ENCODE results near the gene GBGT1. TPM values are rescaled to one million over a fixed set of nuclear protein-coding genes. Genes with fewer than 3 reads are reported as not detected.

Gene GBGT1
- total and polyA plus RNA-seq, 9 of the 15 experiments (the other 6 are each of a cell fraction or from before 2014, with no cell fraction given), result 0.55 to 25.8 (median 13.7) TPM

DNA sequence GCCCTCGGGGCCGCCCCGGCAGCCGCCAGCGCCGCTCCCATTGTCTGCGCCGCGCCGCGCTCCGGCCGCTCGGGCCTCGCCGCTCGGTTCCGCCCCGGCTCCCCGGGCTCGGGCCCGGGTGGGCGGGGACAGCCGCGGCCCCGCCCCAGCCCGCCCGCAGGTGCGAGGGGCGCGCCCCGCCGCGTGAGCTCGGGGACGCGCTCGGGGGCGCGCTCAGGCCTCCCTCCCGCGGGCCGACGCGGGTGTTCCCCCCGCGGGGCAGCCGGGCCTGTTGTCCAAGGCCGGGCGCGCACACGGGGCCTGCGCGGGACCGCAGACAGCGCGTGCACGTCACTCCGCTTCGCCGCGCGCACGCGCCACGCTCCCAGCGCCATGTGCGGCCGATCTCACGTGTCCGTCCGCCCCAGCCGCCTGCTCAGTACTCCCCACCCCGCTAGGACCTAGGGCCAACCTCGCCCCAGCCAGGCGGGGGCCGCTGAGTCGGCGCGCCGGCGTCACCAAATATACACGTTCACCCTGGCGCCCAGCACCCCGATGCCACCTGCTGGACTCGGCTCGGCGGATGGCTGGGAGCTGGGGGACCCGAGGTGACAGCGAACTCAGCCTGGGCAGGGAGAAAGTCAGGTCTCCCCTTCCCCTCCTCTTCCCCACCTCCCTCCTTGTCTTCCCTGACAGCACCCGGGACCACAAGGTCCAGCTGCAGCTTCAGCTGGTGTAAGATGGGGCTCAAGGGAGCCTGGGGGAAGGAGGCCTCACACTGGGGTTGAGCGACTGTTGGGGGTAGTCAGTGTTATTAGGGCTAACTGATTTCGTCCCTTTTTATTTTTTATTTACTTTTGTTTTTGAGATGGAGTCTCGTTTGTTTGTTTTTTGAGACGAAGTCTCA lies 14.3 kb downstream of the GBGT1 start (continued):
- TF ChIP-seq, protein P1, sequence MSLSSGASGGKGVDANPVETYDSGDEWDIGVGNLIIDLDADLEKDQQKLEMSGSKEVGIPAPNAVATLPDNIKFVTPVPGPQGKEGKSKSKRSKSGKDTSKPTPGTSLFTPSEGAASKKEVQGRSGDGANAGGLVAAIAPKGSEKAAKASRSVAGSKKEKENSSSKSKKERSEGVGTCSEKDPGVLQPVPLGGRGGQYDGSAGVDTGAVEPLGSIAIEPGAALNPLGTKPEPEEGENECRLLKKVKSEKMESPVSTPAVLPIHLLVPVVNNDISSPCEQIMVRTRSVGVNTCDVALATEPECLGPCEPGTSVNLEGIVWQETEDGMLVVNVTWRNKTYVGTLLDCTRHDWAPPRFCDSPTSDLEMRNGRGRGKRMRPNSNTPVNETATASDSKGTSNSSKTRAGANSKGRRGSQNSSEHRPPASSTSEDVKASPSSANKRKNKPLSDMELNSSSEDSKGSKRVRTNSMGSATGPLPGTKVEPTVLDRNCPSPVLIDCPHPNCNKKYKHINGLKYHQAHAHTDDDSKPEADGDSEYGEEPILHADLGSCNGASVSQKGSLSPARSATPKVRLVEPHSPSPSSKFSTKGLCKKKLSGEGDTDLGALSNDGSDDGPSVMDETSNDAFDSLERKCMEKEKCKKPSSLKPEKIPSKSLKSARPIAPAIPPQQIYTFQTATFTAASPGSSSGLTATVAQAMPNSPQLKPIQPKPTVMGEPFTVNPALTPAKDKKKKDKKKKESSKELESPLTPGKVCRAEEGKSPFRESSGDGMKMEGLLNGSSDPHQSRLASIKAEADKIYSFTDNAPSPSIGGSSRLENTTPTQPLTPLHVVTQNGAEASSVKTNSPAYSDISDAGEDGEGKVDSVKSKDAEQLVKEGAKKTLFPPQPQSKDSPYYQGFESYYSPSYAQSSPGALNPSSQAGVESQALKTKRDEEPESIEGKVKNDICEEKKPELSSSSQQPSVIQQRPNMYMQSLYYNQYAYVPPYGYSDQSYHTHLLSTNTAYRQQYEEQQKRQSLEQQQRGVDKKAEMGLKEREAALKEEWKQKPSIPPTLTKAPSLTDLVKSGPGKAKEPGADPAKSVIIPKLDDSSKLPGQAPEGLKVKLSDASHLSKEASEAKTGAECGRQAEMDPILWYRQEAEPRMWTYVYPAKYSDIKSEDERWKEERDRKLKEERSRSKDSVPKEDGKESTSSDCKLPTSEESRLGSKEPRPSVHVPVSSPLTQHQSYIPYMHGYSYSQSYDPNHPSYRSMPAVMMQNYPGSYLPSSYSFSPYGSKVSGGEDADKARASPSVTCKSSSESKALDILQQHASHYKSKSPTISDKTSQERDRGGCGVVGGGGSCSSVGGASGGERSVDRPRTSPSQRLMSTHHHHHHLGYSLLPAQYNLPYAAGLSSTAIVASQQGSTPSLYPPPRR (CRISPR knock-in tag; IDR thresholded peaks at IDR 0.05; ENCODE audit: borderline replicate concordance), result peak; percentile 61; the same call in 1 of the 2 replicates
- TF ChIP-seq, protein P2, sequence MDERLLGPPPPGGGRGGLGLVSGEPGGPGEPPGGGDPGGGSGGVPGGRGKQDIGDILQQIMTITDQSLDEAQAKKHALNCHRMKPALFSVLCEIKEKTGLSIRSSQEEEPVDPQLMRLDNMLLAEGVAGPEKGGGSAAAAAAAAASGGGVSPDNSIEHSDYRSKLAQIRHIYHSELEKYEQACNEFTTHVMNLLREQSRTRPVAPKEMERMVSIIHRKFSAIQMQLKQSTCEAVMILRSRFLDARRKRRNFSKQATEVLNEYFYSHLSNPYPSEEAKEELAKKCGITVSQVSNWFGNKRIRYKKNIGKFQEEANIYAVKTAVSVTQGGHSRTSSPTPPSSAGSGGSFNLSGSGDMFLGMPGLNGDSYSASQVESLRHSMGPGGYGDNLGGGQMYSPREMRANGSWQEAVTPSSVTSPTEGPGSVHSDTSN (CRISPR knock-in tag; IDR thresholded peaks at IDR 0.05; ENCODE audit: low read depth), result peak; percentile 24; the same call in 1 of the 2 replicates
- TF ChIP-seq, protein P2 (tag; conservative IDR thresholded peaks at IDR 0.05; ENCODE audit: low read depth), result no peak
- no peak for TF ChIP-seq HSF4 (CRISPR knock-in tag; IDR thresholded peaks at IDR 0.05; ENCODE audit: borderline replicate concordance)
- peak; percentile 53 for TF ChIP-seq EGR1 (conservative IDR thresholded peaks at IDR 0.05)
- TF ChIP-seq, protein P3, sequence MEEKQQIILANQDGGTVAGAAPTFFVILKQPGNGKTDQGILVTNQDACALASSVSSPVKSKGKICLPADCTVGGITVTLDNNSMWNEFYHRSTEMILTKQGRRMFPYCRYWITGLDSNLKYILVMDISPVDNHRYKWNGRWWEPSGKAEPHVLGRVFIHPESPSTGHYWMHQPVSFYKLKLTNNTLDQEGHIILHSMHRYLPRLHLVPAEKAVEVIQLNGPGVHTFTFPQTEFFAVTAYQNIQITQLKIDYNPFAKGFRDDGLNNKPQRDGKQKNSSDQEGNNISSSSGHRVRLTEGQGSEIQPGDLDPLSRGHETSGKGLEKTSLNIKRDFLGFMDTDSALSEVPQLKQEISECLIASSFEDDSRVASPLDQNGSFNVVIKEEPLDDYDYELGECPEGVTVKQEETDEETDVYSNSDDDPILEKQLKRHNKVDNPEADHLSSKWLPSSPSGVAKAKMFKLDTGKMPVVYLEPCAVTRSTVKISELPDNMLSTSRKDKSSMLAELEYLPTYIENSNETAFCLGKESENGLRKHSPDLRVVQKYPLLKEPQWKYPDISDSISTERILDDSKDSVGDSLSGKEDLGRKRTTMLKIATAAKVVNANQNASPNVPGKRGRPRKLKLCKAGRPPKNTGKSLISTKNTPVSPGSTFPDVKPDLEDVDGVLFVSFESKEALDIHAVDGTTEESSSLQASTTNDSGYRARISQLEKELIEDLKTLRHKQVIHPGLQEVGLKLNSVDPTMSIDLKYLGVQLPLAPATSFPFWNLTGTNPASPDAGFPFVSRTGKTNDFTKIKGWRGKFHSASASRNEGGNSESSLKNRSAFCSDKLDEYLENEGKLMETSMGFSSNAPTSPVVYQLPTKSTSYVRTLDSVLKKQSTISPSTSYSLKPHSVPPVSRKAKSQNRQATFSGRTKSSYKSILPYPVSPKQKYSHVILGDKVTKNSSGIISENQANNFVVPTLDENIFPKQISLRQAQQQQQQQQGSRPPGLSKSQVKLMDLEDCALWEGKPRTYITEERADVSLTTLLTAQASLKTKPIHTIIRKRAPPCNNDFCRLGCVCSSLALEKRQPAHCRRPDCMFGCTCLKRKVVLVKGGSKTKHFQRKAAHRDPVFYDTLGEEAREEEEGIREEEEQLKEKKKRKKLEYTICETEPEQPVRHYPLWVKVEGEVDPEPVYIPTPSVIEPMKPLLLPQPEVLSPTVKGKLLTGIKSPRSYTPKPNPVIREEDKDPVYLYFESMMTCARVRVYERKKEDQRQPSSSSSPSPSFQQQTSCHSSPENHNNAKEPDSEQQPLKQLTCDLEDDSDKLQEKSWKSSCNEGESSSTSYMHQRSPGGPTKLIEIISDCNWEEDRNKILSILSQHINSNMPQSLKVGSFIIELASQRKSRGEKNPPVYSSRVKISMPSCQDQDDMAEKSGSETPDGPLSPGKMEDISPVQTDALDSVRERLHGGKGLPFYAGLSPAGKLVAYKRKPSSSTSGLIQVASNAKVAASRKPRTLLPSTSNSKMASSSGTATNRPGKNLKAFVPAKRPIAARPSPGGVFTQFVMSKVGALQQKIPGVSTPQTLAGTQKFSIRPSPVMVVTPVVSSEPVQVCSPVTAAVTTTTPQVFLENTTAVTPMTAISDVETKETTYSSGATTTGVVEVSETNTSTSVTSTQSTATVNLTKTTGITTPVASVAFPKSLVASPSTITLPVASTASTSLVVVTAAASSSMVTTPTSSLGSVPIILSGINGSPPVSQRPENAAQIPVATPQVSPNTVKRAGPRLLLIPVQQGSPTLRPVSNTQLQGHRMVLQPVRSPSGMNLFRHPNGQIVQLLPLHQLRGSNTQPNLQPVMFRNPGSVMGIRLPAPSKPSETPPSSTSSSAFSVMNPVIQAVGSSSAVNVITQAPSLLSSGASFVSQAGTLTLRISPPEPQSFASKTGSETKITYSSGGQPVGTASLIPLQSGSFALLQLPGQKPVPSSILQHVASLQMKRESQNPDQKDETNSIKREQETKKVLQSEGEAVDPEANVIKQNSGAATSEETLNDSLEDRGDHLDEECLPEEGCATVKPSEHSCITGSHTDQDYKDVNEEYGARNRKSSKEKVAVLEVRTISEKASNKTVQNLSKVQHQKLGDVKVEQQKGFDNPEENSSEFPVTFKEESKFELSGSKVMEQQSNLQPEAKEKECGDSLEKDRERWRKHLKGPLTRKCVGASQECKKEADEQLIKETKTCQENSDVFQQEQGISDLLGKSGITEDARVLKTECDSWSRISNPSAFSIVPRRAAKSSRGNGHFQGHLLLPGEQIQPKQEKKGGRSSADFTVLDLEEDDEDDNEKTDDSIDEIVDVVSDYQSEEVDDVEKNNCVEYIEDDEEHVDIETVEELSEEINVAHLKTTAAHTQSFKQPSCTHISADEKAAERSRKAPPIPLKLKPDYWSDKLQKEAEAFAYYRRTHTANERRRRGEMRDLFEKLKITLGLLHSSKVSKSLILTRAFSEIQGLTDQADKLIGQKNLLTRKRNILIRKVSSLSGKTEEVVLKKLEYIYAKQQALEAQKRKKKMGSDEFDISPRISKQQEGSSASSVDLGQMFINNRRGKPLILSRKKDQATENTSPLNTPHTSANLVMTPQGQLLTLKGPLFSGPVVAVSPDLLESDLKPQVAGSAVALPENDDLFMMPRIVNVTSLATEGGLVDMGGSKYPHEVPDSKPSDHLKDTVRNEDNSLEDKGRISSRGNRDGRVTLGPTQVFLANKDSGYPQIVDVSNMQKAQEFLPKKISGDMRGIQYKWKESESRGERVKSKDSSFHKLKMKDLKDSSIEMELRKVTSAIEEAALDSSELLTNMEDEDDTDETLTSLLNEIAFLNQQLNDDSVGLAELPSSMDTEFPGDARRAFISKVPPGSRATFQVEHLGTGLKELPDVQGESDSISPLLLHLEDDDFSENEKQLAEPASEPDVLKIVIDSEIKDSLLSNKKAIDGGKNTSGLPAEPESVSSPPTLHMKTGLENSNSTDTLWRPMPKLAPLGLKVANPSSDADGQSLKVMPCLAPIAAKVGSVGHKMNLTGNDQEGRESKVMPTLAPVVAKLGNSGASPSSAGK (IDR thresholded peaks at IDR 0.05), result peak; percentile 92

Measured in K562 (cell line).